GM12874 (cell line): Measurements from ENCODE around the gene B9D2.

Experiments used
- TF ChIP-seq, protein P1 (sequence below): IDR thresholded peaks from 2 replicates; pipeline ENCODE4 v1.5.1; 2011; ENCODE audit warnings: low read depth, mild to moderate bottlenecking, control low read depth, low read length, moderate library complexity; ENCODE audit not compliant: insufficient read depth

Gene B9D2

DNA sequence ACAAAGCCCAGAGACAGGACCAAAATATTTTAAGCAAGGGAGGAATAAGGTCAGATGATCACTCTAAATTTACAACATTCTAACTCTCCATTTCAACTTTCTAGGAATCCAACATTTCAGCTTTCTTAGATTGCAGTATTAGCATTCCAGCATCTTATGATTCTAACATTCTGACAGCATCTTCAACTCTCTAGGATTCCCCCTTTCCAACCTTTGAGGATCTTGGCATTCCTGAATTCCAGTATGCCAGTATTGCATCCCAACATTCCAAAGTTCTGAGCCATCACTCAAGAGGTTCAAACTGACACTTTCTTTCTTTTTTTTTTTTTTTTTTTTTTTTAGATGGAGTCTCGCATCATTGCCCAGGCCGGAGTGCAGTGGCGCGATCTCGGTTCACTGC, 24.0 kb downstream of the B9D2 start:
- TF ChIP-seq, protein P1, sequence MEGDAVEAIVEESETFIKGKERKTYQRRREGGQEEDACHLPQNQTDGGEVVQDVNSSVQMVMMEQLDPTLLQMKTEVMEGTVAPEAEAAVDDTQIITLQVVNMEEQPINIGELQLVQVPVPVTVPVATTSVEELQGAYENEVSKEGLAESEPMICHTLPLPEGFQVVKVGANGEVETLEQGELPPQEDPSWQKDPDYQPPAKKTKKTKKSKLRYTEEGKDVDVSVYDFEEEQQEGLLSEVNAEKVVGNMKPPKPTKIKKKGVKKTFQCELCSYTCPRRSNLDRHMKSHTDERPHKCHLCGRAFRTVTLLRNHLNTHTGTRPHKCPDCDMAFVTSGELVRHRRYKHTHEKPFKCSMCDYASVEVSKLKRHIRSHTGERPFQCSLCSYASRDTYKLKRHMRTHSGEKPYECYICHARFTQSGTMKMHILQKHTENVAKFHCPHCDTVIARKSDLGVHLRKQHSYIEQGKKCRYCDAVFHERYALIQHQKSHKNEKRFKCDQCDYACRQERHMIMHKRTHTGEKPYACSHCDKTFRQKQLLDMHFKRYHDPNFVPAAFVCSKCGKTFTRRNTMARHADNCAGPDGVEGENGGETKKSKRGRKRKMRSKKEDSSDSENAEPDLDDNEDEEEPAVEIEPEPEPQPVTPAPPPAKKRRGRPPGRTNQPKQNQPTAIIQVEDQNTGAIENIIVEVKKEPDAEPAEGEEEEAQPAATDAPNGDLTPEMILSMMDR: no peak

DNA sequence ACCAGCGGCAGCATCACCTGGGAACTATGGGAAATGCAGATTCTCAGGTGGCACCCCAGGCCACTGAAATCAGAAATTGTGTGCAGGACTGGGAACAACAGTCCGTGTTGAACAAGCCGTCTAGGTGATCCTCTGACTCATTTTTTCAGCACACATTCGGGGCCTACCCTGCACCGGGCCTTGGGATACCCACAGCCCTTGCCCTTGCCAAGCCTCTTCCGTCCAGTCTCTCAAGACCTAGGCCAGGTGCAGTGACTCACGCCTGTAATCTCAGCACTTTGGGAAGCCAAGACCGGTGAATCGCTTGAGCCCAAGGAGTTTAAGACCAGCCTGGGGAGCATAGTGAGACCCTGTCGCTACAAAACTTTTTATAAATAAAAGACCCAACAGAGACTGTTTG, 28.5 kb downstream of the B9D2 start:
- TF ChIP-seq, protein P1: no peak

DNA sequence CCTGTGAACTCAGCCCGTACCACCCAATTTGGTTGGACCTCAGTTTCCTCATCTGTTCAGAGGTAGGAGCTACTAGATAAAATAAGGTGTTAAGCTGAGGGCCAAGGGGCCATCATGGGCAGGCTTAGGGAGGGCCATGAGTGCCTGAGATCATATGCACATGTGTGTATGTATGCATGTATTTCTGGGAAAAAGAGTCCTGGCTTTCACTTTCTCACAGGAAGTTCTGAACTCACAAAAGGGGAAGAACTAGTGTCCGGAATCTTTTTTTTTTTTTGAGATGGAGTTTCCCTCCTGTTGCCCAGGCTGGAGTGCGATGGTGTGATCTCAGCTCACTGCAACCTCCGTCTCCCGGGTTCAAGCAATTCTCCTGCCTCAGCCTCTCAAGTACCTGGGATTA, 29.2 kb downstream of the B9D2 start:
- TF ChIP-seq, protein P1: no peak

DNA sequence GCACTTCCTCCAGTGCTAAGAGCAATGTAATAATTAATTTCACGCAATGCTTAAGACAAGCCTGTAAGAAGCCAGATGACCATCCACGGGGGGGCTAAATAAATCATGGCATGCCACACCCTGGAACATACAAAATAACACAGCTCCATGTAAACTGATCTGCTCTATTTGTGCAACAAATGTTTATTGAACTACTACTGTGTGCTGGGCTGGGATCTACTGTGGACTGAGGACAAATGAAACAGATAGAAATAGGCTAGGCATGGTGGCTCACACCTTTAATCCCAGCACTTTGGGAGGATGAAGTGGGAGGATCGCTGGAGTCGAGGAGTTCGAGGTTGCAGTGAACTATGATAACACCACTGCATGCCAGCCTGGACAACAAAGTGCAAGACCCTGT, 31.5 kb downstream of the B9D2 start:
- TF ChIP-seq, protein P1: no peak

DNA sequence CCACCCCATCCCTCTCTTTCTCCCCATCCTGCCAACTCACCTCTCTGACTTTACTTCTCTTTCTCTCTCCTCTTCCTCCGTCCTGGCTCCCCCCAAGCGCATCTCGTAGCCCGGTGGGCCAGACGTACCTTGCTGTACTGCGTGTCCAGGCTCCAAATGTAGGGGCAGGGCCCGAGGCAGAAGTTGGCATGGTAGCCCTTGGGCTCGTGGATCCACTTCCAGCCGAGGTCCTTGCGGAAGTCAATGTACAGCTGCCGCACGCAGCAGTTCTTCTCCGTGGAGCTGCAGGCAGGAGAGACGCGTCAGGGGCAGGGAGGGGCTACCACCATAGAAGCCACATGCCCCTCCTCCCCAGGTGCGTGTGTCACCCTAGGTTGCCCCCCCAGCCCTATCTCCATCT, 31.9 kb downstream of the B9D2 start:
- TF ChIP-seq, protein P1: no peak

DNA sequence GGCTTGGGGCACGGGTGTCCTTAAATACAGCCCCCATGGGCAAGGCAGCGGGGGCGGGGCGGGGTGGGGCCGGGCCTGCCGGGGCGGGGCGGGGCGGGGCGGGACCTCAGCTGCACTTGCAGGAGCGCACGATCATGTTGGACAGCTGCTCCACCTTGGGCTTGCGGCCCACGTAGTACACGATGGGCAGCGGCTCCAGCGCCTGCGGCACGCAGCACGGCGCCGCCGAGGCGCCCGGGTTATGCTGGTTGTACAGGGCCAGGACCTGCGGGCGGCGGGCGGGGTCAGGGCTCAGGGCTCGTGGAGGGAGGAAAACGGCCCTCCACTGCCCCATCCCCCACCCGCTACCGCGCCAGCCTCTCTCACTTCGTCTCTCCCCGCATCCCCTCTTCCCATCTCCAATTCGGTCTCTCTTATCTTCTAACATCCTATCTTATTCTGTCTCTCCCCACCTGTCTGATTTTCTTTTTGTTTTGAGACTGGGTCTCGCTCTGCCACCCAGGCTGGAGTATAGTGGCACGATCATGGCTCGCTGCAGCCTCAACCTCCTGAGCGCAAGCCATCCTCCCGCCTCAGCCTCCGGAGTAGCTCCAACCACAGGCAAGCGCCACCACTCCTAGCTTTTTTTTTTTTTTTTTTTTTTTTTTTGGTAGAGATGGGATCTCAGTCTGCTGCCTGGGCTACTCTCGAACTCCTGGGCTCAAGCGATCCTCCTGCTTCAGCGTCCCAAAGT, 32.8 kb downstream of the B9D2 start:
- TF ChIP-seq, protein P1: no peak

DNA sequence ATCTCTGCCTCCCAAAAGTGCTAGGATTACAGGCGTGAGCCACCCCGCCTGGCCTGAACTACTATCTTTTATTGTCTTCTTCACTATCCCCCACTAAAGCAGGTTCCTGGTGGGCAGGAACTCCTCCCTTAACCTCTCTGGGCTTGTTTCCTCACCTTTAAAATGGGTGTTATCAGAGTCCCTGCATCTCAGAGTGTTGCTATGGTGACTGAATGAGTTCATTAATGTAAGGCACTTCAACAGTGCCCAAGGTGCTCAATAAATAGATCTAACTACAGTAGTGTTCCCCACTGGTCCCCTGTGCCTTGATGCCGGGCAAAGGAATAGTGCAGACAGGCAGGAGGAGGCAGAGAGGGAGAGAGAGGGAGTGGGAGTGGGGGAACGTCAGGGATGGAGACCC, 33.5 kb downstream of the B9D2 start:
- TF ChIP-seq, protein P1: no peak
